SHP77 treated with DMSO at 0.1 percent for 48 hours (cell line): ENCODE measurements around the gene HSD17B14.
"Not testable (repeated sequence)": the region's sequence is repeated elsewhere in the genome, so short reads cannot be mapped to it uniquely, and the experiment has no call there.

ENCODE experiments used
- DNase-seq: peaks from one replicate; lab custom pipeline; 2025; lab: John Stamatoyannopoulos, UW

The HSD17B14 gene

GRCh38 chr19:48867123-48867745 is 30.9 kb upstream of the HSD17B14 start:
- DNase-seq = no peak

- no peak for DNase-seq
Observed at GRCh38 chr19:48866692-48867091, 30.4 kb upstream of the HSD17B14 start.

- no peak for DNase-seq
Observed at GRCh38 chr19:48862827-48863226, 26.5 kb upstream of the HSD17B14 start.

- no peak for DNase-seq
Observed at GRCh38 chr19:48861313-48861712, 25.0 kb upstream of the HSD17B14 start.

GRCh38 chr19:48859711-48860572 is 23.7 kb upstream of the HSD17B14 start:
- DNase-seq = no peak

GRCh38 chr19:48858984-48859710 is 22.9 kb upstream of the HSD17B14 start:
- DNase-seq = no peak

GRCh38 chr19:48856921-48857320 is 20.6 kb upstream of the HSD17B14 start:
- no peak for DNase-seq

GRCh38 chr19:48854103-48854502 is 17.8 kb upstream of the HSD17B14 start:
- no peak for DNase-seq

- DNase-seq = no peak
Observed at GRCh38 chr19:48853483-48853882, 17.2 kb upstream of the HSD17B14 start.

- DNase-seq = no peak
Observed at GRCh38 chr19:48852292-48852691, 16.0 kb upstream of the HSD17B14 start.

GRCh38 chr19:48846659-48847058 is 10.4 kb upstream of the HSD17B14 start:
- not testable (repeated sequence) for DNase-seq

GRCh38 chr19:48845384-48845783 is 9.1 kb upstream of the HSD17B14 start:
- no peak for DNase-seq

GRCh38 chr19:48844472-48844871 is 8.2 kb upstream of the HSD17B14 start:
- no peak for DNase-seq

- no peak for DNase-seq
Observed at GRCh38 chr19:48842789-48843162, 6.5 kb upstream of the HSD17B14 start.

- DNase-seq = no peak
Observed at GRCh38 chr19:48841571-48841970, 5.3 kb upstream of the HSD17B14 start.

GRCh38 chr19:48841047-48841446 is 4.8 kb upstream of the HSD17B14 start:
- DNase-seq = no peak

GRCh38 chr19:48837687-48838086 is 1.4 kb upstream of the HSD17B14 start:
- DNase-seq = no peak

GRCh38 chr19:48837051-48837524 is 797 bp upstream of the HSD17B14 start:
- peak; percentile 58 for DNase-seq

GRCh38 chr19:48835734-48836088 is 580 bp downstream of the HSD17B14 start:
- peak; percentile 77 for DNase-seq

GRCh38 chr19:48833977-48834376 is 2.3 kb downstream of the HSD17B14 start:
- no peak for DNase-seq

- DNase-seq = no peak
Observed at GRCh38 chr19:48833049-48833448, 3.2 kb downstream of the HSD17B14 start.

- DNase-seq = no peak
Observed at GRCh38 chr19:48830965-48831364, 5.3 kb downstream of the HSD17B14 start.

GRCh38 chr19:48830088-48830487 is 6.2 kb downstream of the HSD17B14 start:
- no peak for DNase-seq
